Neural progenitor cell (in vitro differentiated cells): Measurements from ENCODE around the gene CADM1. TPM values are rescaled to one million over a fixed set of nuclear protein-coding genes. Genes with fewer than 3 reads are reported as not detected.

Source experiments
- DNase-seq: peaks from one replicate; pipeline ENCODE4 v3.0.0-alpha.2; 2016; ENCODE audit warnings: low spot score
- H2AFZ ChIP-seq: fragments of 200-600 bp; sonication (generic); replicated peaks from 2 replicates; pipeline ENCODE4 v1.6.1; 2016; ENCODE audit warnings: antibody characterized with exemption
- H3F3A ChIP-seq: fragments of 200-600 bp; sonication (generic); 2 replicates; pipeline ENCODE4 v1.6.1; 2016; ENCODE audit warnings: antibody characterized with exemption, low read depth
- H3K27ac ChIP-seq: fragments of 200-600 bp; sonication (generic); 2 replicates; pipeline ENCODE4 v1.5.1; 2016; ENCODE audit warnings: mild to moderate bottlenecking
- H3K27me3 ChIP-seq: fragments of 200-600 bp; sonication (generic); 2 replicates; pipeline ENCODE4 v1.6.1; 2016; ENCODE audit warnings: mild to moderate bottlenecking, moderate library complexity
- H3K36me3 ChIP-seq: fragments of 200-600 bp; sonication (generic); 2 replicates; pipeline ENCODE4 v1.5.1; 2016
- H3K4me1 ChIP-seq: fragments of 200-600 bp; sonication (generic); 2 replicates; pipeline ENCODE4 v1.6.1; 2016; ENCODE audit warnings: mixed run types
- H3K4me2 ChIP-seq: fragments of 200-600 bp; sonication (generic); 2 replicates; pipeline ENCODE4 v1.6.1; 2016
- H3K4me3 ChIP-seq: fragments of 200-600 bp; sonication (generic); 2 replicates; pipeline ENCODE4 v1.5.1; 2016
- H3K79me2 ChIP-seq: fragments of 200-600 bp; sonication (generic); 2 replicates; pipeline ENCODE4 v1.6.1; 2016; ENCODE audit warnings: low read depth
- H3K9ac ChIP-seq: fragments of 200-600 bp; sonication (generic); 2 replicates; pipeline ENCODE4 v1.6.1; 2016
- H3K9me3 ChIP-seq: fragments of 200-600 bp; sonication (generic); 2 replicates; pipeline ENCODE4 v1.5.1; 2016; ENCODE audit warnings: low read depth
- H4K20me1 ChIP-seq: fragments of 200-600 bp; sonication (generic); 2 replicates; pipeline ENCODE4 v1.6.1; 2016; ENCODE audit warnings: low read depth
- H3K27ac Mint-ChIP-seq: 3 replicates; pipeline ENCODE4 v1.8.0; 2021; ENCODE audit warnings: mixed read lengths
- H3K27me3 Mint-ChIP-seq: 2 replicates; pipeline ENCODE4 v1.8.0; 2022; ENCODE audit warnings: low read depth, mild to moderate bottlenecking, inconsistent platforms, moderate library complexity, mixed read lengths; ENCODE audit not compliant: insufficient read depth
- H3K36me3 Mint-ChIP-seq: 3 replicates; pipeline ENCODE4 v1.8.0; 2021; ENCODE audit warnings: mixed read lengths
- H3K4me1 Mint-ChIP-seq: 3 replicates; pipeline ENCODE4 v1.8.0; 2021; ENCODE audit warnings: mixed read lengths
- H3K4me3 Mint-ChIP-seq: 3 replicates; pipeline ENCODE4 v1.8.0; 2021; ENCODE audit warnings: mild to moderate bottlenecking, moderate library complexity, mixed read lengths
- H3K9me3 Mint-ChIP-seq: 3 replicates; pipeline ENCODE4 v1.8.0; 2020; ENCODE audit warnings: mixed read lengths
- EZH2 ChIP-seq: fragments of 200-600 bp; sonication (generic); IDR thresholded peaks from 2 replicates; pipeline ENCODE4 v1.6.1; 2017; ENCODE audit warnings: antibody characterized with exemption, mild to moderate bottlenecking, moderate library complexity
- EZH2phosphoT487 ChIP-seq: fragments of 200-600 bp; sonication (generic); IDR thresholded peaks from 2 replicates; pipeline ENCODE4 v1.6.1; 2017; ENCODE audit warnings: antibody characterized with exemption
- total RNA-seq: library from RNA; depleted of rRNA; stranded (reverse); fragments of >200 nt; gene quantifications from 2 replicates; pipeline ENCODE4 v1.2.3, GENCODE V29; 2015; ENCODE audit warnings: low replicate concordance
- TF ChIP-seq, protein P1 (sequence below): fragments of 200-600 bp; sonication (generic); IDR thresholded peaks from 2 replicates; pipeline ENCODE4 v1.5.1; 2017; ENCODE audit warnings: antibody characterized with exemption, mild to moderate bottlenecking

The CADM1 gene
- total RNA-seq, 1 donor from 2014 or later = 123 TPM

DNA sequence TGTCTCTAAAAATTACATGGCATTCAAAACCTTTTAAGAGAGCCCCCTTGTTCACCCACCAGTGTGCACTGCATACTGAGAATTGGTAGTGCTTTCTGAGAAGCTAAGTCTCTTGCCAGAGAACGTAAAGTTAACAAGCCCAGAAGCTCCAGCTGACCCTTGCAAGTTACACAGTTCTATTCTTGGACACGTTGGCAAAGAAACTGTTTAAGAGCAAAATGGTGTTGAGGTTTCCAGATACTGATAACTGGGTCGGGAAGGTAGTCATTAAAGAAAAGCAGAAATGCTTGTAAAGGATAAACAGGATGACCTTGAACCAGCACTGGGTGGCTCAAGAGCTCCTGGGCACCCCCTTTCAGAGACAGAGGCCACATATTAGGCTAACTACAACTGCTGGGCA lies 284.8 kb downstream of the CADM1 start:
- Histone ChIP-seq H3F3A (peaks cover under 1% of the 10 kb centered on the region), H3K27ac (no peak overlapping the region), H3K9me3 (no peaks in the 10 kb centered on the region), H3K4me2 (no peak overlapping the region), H3K4me3 (no peak overlapping the region), H2AFZ (no peak overlapping the region), H3K4me1 (peaks cover 26% of the 10 kb centered on the region), H3K9ac (no peak overlapping the region), H3K79me2 (no peaks in the 10 kb centered on the region), H3K27me3 (no peaks in the 10 kb centered on the region), H3K36me3 (no peaks in the 10 kb centered on the region), H4K20me1 (no peaks in the 10 kb centered on the region)
- H3K4me1 Mint-ChIP-seq = peaks cover 32% of the 10 kb centered on the region
- DNase-seq = no peak
- no peak overlapping the region for H3K27ac Mint-ChIP-seq
- peaks cover 25% of the 10 kb centered on the region for H3K36me3 Mint-ChIP-seq
- H3K4me3 Mint-ChIP-seq = no peak overlapping the region
- TF ChIP-seq EZH2phosphoT487 (no peak), EZH2 (no peak)
- TF ChIP-seq, protein P1, sequence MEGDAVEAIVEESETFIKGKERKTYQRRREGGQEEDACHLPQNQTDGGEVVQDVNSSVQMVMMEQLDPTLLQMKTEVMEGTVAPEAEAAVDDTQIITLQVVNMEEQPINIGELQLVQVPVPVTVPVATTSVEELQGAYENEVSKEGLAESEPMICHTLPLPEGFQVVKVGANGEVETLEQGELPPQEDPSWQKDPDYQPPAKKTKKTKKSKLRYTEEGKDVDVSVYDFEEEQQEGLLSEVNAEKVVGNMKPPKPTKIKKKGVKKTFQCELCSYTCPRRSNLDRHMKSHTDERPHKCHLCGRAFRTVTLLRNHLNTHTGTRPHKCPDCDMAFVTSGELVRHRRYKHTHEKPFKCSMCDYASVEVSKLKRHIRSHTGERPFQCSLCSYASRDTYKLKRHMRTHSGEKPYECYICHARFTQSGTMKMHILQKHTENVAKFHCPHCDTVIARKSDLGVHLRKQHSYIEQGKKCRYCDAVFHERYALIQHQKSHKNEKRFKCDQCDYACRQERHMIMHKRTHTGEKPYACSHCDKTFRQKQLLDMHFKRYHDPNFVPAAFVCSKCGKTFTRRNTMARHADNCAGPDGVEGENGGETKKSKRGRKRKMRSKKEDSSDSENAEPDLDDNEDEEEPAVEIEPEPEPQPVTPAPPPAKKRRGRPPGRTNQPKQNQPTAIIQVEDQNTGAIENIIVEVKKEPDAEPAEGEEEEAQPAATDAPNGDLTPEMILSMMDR = no peak
- H3K27me3 Mint-ChIP-seq = no peaks in the 10 kb centered on the region
- H3K9me3 Mint-ChIP-seq = no peaks in the 10 kb centered on the region

DNA sequence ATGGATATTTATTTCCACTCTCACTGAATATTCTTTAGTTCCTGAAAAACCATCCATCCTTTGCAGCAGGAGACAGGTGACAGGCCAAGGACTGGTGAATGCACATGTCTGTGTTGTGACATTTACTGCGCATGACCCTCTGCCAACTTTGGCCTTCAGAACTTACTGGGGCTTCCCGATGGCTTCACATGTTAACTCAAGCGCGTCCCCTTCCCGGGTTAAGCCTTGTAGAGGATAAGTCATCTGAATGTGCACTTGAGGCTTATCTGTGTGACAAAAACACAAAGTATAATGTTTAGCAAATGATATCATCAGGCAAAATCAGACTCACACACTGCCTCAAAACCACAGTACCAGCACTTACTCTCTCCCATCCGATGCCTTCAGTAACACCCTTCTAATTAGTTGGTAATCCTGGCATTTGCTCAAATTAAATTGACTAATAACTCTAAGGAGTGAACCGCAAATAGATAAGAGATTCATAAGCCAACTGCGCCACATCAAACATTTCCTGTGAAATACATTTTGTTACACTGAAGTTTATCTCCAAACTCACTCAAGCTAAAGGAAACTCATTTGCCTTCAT lies 286.4 kb downstream of the CADM1 start:
- H3F3A ChIP-seq = no peaks in the 10 kb centered on the region
- no peak for TF ChIP-seq EZH2
- TF ChIP-seq, protein P1 = no peak
- no peak for TF ChIP-seq EZH2phosphoT487
- no peak overlapping the region for H3K27ac Mint-ChIP-seq
- no peaks in the 10 kb centered on the region for H4K20me1 ChIP-seq
- no peaks in the 10 kb centered on the region for H3K9me3 ChIP-seq
- H3K36me3 ChIP-seq = peaks cover 6% of the 10 kb centered on the region
- peaks cover 23% of the 10 kb centered on the region for H3K36me3 Mint-ChIP-seq
- H3K4me1 ChIP-seq = peaks cover 12% of the 10 kb centered on the region
- no peak overlapping the region for H3K4me3 Mint-ChIP-seq
- H3K4me3 ChIP-seq = no peak overlapping the region
- no peak overlapping the region for H3K27ac ChIP-seq
- H3K9ac ChIP-seq = no peak overlapping the region
- no peak for DNase-seq
- no peaks in the 10 kb centered on the region for H3K27me3 Mint-ChIP-seq
- no peaks in the 10 kb centered on the region for H3K9me3 Mint-ChIP-seq
- no peaks in the 10 kb centered on the region for H3K27me3 ChIP-seq
- H3K4me1 Mint-ChIP-seq = peaks cover 19% of the 10 kb centered on the region
- no peak overlapping the region for H3K4me2 ChIP-seq
- H3K79me2 ChIP-seq = no peaks in the 10 kb centered on the region
- H2AFZ ChIP-seq = no peak overlapping the region

DNA sequence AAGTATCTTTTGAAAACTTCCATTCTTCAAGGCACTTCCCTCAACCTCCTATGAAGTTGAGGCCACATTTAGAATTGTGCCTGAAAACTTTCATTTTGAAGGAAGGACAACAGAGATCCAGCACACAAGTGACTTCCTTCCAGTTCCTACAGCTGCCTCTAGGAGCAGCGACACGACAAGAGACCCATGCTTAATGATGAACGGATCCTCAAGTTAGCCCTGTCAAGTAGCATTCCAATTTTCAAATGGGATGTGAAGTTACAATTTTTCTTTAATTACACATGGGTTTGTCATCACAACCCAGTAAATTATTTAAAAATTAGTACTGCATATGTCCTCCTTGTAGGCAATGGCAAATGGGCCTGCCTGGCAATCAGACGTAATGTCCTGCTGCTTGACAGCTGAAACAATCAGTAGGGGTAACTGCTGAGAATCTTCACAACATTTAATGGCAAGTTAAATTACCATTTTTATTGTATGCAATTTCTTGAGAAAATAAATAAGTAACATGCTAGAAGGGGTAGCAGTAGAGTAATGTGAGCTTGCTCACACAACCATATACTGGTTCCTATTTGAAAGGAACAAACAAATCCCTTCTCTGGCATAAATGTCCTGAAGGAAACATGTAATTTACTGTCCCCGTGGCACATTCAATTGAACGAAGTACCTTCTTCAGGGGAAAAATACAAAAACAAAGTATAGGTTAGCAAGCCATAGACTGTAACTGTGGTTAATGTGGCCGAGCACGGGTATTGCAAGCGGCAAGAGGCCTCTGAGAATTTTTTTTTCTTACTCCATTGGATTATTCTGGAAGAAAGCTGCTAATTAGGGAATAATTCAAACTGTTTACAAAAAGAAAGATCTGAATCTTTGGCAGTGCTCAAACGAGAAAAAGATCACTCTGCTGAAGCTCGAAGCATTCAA lies 288.3 kb downstream of the CADM1 start:
- H3F3A ChIP-seq = no peaks in the 10 kb centered on the region
- Mint-ChIP-seq H3K4me3 (no peak overlapping the region), H3K4me1 (peaks cover 5% of the 10 kb centered on the region), H3K27me3 (no peaks in the 10 kb centered on the region), H3K27ac (no peak overlapping the region), H3K36me3 (peaks cover 24% of the 10 kb centered on the region), H3K9me3 (no peaks in the 10 kb centered on the region)
- no peak overlapping the region for H3K4me2 ChIP-seq
- TF ChIP-seq, protein P1 = peak; percentile 54
- TF ChIP-seq EZH2 = no peak
- H4K20me1 ChIP-seq = no peaks in the 10 kb centered on the region
- no peak overlapping the region for H2AFZ ChIP-seq
- H3K9ac ChIP-seq = no peak overlapping the region
- H3K79me2 ChIP-seq = no peaks in the 10 kb centered on the region
- H3K27me3 ChIP-seq = no peaks in the 10 kb centered on the region
- DNase-seq = peak; percentile 42
- H3K36me3 ChIP-seq = peaks cover 6% of the 10 kb centered on the region
- no peak overlapping the region for H3K4me3 ChIP-seq
- no peaks in the 10 kb centered on the region for H3K9me3 ChIP-seq
- no peaks in the 10 kb centered on the region for H3K4me1 ChIP-seq
- no peak overlapping the region for H3K27ac ChIP-seq
